Esophagus muscularis mucosa (tissue), 4 donors: ENCODE measurements around the gene GPS1. TPM values are rescaled to one million over a fixed set of nuclear protein-coding genes. Genes with fewer than 3 reads are reported as not detected.

Experiments
- DNase-seq: peaks from one replicate; pipeline ENCODE4 v3.0.0-alpha.2; 2017; ENCODE audit errors: extremely low spot score
- H3K27ac ChIP-seq, 4 donors: fragments of 200-600 bp; sonication (generic); replicated peaks in 1 of 4; 1 replicate in 3 of 4; 2 replicates in 1 of 4; pipeline ENCODE4 v1.5.1; 2016 to 2019; ENCODE audit warnings: mild to moderate bottlenecking in 1 of 4
- H3K27me3 ChIP-seq, 4 donors: fragments of 200-600 bp; sonication (generic); one replicate each; pipeline versions ENCODE4 v1.5.1 to v1.6.0; 2016 to 2019
- H3K36me3 ChIP-seq, 4 donors: fragments of 200-600 bp; sonication (generic); one replicate each; pipeline ENCODE4 v1.5.1; 2016 to 2019
- H3K4me1 ChIP-seq, 4 donors: fragments of 200-600 bp; sonication (generic); one replicate each; pipeline ENCODE4 v1.5.1; 2016 to 2019
- H3K4me3 ChIP-seq, 4 donors: fragments of 200-600 bp; sonication (generic); 1 replicate in 2 of 4; 2 replicates in 2 of 4; pipeline ENCODE4 v1.5.1; 2016 to 2019; ENCODE audit warnings: mild to moderate bottlenecking in 4 of 4, moderate library complexity in 1 of 4
- H3K9me3 ChIP-seq, 4 donors: fragments of 200-600 bp; sonication (generic); 1 replicate in 3 of 4; 2 replicates in 1 of 4; pipeline ENCODE4 v1.5.1; 2016 to 2019
- EP300 ChIP-seq: sonication (generic); formaldehyde crosslinking; IDR thresholded peaks from one replicate; pipeline ENCODE4 v1.6.1; 2017; ENCODE audit warnings: antibody characterized with exemption
- POLR2A ChIP-seq: fragments of 450-650 bp; IDR thresholded peaks from one replicate; pipeline ENCODE4 v1.6.1; 2017; ENCODE audit warnings: antibody characterized with exemption, moderate library complexity, mild to moderate bottlenecking, low read depth
- POLR2AphosphoS5 ChIP-seq, 2 donors: sonication (generic); formaldehyde crosslinking; IDR thresholded peaks; one replicate each; pipeline ENCODE4 v1.6.1; 2017; ENCODE audit warnings: antibody characterized with exemption in 2 of 2
- WGBS: methylation state at CpG from one replicate; pipeline ENCODE4 v1.1.5; 2018; 5-methylcytosine and 5-hydroxymethylcytosine counted together
- intact Hi-C: fragments of 100-400 bp; cut with DNase I; formaldehyde crosslinking; loops from one replicate; pipeline ENCODE4 v1.15.1; 2023
- total RNA-seq, 4 donors: library from RNA; depleted of rRNA; stranded (reverse); fragments of >200 nt; gene quantifications; one replicate each; pipeline versions ENCODE4 v1.1.0 to v1.2.1, GENCODE V29; 2016
- TF ChIP-seq, protein P1 (sequence below), 3 experiments: fragments of 200-600 bp in 2 of 3; fragments of 450-650 bp in 1 of 3; sonication (generic) in 2 of 3; IDR thresholded peaks; one replicate each; pipeline ENCODE4 v1.5.1; 2017 to 2019; ENCODE audit warnings: antibody characterized with exemption in 3 of 3, mild to moderate bottlenecking in 2 of 3, moderate library complexity in 1 of 3

The GPS1 gene
- total RNA-seq, 4 donors from 2014 or later: 64.4 to 108 (median 85.4) TPM

DNA sequence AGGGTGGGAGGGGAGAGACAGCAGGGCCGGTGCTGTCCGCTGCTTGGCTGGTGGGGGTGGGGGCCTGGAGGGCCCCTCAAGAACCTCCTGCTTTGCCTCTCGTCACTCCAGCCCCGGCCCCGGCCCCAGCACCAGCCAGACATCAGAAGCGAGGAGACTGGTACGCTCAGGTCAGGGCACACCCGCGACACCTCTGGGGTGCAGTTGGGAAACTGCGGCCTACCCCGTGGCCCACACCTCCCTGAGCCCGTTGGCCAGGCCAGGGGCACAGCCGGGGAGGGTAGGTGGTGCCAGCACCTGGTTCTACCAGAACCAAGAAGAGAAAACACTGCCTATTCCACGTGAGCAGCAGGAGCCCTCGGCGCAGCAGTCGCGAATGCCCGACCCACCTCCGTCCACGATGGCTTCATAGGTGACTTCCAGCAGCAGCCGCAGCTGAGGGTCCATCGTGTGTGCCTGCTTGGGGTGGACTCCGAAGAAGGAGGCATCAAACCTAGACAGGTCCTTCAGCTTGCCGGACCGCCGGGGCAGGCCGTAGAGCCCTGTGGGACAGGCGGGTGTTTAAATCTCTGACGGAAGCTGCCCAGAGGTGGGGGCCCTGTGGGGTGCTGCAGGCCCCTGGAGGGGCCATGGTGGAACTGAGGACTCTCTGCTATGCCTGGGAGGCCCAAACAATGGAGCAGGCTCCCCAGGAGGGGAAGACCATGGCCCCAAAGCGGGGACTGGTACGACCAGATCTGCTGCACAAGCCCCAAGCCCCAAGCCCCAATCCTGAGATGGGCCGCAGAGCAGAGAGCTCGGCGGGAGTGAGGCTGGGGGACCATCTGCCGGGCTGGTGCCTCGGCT lies 43.5 kb downstream of the GPS1 start:
- Histone ChIP-seq H3K27me3 (no peaks in the 10 kb centered on the region), H3K27ac (no peak overlapping the region), H3K4me3 (no peak overlapping the region), H3K36me3 (peaks cover 42 to 61% (median 60%) of the 10 kb centered on the region in 4 donors), H3K4me1 (peaks cover 24 to 39% (median 34%) of the 10 kb centered on the region in 4 donors), H3K9me3 (no peaks in the 10 kb centered on the region)
- DNase-seq: no peak
- TF ChIP-seq, protein P1, sequence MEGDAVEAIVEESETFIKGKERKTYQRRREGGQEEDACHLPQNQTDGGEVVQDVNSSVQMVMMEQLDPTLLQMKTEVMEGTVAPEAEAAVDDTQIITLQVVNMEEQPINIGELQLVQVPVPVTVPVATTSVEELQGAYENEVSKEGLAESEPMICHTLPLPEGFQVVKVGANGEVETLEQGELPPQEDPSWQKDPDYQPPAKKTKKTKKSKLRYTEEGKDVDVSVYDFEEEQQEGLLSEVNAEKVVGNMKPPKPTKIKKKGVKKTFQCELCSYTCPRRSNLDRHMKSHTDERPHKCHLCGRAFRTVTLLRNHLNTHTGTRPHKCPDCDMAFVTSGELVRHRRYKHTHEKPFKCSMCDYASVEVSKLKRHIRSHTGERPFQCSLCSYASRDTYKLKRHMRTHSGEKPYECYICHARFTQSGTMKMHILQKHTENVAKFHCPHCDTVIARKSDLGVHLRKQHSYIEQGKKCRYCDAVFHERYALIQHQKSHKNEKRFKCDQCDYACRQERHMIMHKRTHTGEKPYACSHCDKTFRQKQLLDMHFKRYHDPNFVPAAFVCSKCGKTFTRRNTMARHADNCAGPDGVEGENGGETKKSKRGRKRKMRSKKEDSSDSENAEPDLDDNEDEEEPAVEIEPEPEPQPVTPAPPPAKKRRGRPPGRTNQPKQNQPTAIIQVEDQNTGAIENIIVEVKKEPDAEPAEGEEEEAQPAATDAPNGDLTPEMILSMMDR (IDR thresholded peaks at IDR 0.05): no peak
- no peak for TF ChIP-seq EP300
- TF ChIP-seq POLR2AphosphoS5 (IDR thresholded peaks at IDR 0.05): no peak
- TF ChIP-seq POLR2A: no peak
- WGBS: 93% methylated on average over 18 of the region's 37 CpGs
- intact Hi-C loops: loop anchor here (5.0 kb wide), 1 partner anchor 63 kb away; the partner anchor contains the start of gene RAC3

DNA sequence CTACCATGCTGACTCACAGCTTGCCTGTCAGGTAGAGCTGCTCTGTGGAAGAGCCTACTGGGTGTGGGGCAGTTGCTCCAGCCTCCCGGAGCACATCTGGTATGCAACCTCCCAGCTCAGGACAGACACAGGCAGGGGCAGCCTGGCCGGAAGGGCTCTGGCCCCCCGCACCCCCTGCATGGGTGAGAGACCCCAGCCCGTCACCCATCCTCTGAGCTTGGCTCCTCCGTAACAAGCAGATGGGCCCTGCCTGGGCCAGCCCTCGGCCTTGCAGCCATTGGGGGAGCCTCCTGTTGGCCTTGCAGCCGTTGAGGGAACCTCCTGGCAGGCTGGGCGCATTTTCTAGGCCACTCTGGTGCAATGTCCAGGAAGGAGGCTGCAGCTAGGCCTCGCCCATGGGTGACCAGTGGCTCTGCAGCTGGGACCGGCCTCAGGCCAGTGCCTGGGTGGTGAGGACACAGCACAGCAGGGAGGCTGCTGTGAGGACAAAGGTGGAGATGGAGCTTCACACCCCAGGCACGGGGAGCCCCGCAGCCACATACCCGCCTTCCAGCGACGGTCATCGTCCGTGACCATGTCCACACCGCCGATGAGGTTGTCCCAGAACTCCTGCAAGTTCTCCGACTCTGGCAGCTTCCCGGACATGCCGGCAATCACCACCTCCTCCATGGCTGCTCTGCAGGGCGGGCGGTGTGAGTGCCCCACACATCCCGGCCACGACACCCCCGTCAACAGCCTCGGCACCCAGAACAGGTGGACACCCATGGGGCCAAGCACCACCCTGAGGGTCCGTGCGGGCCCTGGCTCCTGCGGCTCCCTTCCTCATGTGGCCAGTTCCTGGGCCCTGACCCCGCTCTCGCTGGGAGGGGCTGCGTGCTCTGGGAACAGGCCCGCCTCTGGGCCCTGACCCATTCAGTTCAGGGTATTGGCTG lies 44.3 kb downstream of the GPS1 start:
- H3K4me1 ChIP-seq: peaks cover 26 to 46% (median 42%) of the 10 kb centered on the region in 4 donors
- peak overlapping the region in 2 of 4 donors; percentile 74 to 92 for H3K4me3 ChIP-seq
- no peaks in the 10 kb centered on the region for H3K27me3 ChIP-seq
- 91% methylated on average over 30 of the region's 35 CpGs for WGBS
- H3K27ac ChIP-seq: peak overlapping the region in 1 of 4 donors; percentile 98
- intact Hi-C loops: loop anchor here (5.0 kb wide), 1 partner anchor 64 kb away; the partner anchor contains the start of gene RAC3
- H3K36me3 ChIP-seq: peaks cover 33 to 52% (median 51%) of the 10 kb centered on the region in 4 donors
- H3K9me3 ChIP-seq: no peaks in the 10 kb centered on the region
- TF ChIP-seq, protein P1 (IDR thresholded peaks at IDR 0.05): no peak
- TF ChIP-seq POLR2A: no peak
- no peak for TF ChIP-seq EP300
- no peak for TF ChIP-seq POLR2AphosphoS5 (IDR thresholded peaks at IDR 0.05)
- DNase-seq: no peak

DNA sequence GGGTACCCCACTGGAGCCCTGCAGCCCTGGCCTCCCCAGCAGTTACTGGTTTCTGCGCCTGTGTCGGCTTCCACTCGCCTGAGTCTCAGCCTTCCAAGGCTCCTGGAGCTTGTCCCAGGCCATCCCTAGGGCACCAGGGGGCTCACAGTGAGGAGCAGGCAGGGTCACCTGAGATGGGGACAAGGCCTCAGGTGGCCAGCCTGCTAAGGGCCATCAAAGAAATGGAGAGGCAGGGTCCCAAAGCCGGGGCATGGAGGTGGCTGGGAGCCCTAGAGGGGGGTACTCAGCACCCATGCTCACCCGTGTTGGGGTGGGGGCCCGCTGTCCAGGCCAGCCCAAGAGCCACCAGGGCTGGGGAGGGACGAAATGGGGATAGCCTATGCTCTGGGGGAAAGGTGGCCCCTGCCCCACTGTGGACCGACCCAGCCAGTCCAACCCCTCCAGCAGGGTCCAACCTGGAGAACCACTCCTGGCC lies 45.0 kb downstream of the GPS1 start:
- Histone ChIP-seq H3K4me3 (peak overlapping the region; percentile 74 to 92 (median 84)), H3K36me3 (peaks cover 26 to 49% (median 44%) of the 10 kb centered on the region in 4 donors), H3K27me3 (no peaks in the 10 kb centered on the region), H3K4me1 (peaks cover 33 to 53% (median 49%) of the 10 kb centered on the region in 4 donors), H3K9me3 (no peaks in the 10 kb centered on the region), H3K27ac (peak overlapping the region; percentile 88 to 99 (median 95))
- DNase-seq: no peak
- intact Hi-C loops: loop anchor here (5.0 kb wide), 1 partner anchor 64 kb away; the partner anchor contains the start of gene RAC3
- 68% methylated on average over 4 of the region's 8 CpGs for WGBS
- TF ChIP-seq, protein P1 (IDR thresholded peaks at IDR 0.05): no peak
- no peak for TF ChIP-seq POLR2A
- TF ChIP-seq POLR2AphosphoS5 (IDR thresholded peaks at IDR 0.05): no peak
- TF ChIP-seq EP300: no peak

DNA sequence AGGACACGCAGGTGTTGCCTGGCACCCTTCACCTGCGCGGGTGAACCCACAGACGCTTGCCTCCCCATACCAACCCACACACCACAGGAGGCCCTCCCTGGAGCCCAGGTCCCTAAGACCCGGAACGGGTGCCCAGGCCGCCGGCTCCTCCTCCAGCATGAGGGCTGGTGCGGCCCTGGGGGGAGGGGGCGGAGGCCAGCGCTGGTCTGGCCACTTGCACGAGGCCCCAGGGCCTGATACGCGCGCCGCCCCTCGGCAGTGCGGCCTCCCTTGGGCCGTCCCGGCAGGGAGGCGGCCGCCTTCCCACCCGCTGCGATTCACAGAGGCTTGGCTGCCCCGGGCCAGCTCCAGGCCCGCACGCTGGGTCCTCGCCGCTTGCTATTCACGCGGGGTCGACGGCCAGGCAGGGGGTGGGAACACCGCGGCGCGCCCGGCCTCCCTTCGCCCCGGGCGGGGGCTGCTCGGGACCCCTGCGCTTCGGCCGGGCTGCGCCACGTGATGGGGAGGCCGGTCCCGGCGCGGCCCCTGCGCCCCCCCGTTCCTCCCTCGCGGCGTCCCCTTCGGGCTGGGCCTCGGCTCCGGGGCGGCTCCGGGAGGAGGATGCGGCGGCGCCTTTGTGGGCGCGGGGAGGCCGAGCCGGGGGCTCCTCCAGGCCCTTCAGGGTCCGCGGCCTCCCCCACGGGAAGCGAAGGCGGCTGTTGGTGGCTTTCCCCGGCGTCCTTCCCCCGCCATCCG lies 45.7 kb downstream of the GPS1 start:
- Histone ChIP-seq H3K4me3 (peak overlapping the region; percentile 74 to 92 (median 84)), H3K27ac (peak overlapping the region; percentile 88 to 99 (median 95)), H3K36me3 (peaks cover 20 to 43% (median 38%) of the 10 kb centered on the region in 4 donors), H3K4me1 (peaks cover 33 to 57% (median 52%) of the 10 kb centered on the region in 4 donors), H3K9me3 (no peaks in the 10 kb centered on the region), H3K27me3 (no peaks in the 10 kb centered on the region)
- no peak for DNase-seq
- WGBS: 0% methylated on average over 4 of the region's 77 CpGs
- intact Hi-C loops: loop anchor here (5.0 kb wide), 1 partner anchor 65 kb away; the partner anchor contains the start of gene RAC3
- TF ChIP-seq POLR2AphosphoS5 (IDR thresholded peaks at IDR 0.05): no peak
- TF ChIP-seq, protein P1 (IDR thresholded peaks at IDR 0.05): no peak
- no peak for TF ChIP-seq EP300
- no peak for TF ChIP-seq POLR2A
